ENCODE measurements around the gene ING5.

GRCh38 chr2:241753493-241753892 lies 51.7 kb downstream of the ING5 start:
- TF ChIP-seq CTCF (IDR thresholded peaks at IDR 0.05) (no peak), POLR2AphosphoS5 (IDR thresholded peaks at IDR 0.05; ENCODE audit: low read depth, low read length) (no peak), TCF7L2 (IDR thresholded peaks at IDR 0.05; ENCODE audit: low read depth, low read length) (no peak), SIN3A (IDR thresholded peaks at IDR 0.05; ENCODE audit: borderline replicate concordance, insufficient read depth, low read depth, low read length) (no peak)
- TF ChIP-seq, protein P1, sequence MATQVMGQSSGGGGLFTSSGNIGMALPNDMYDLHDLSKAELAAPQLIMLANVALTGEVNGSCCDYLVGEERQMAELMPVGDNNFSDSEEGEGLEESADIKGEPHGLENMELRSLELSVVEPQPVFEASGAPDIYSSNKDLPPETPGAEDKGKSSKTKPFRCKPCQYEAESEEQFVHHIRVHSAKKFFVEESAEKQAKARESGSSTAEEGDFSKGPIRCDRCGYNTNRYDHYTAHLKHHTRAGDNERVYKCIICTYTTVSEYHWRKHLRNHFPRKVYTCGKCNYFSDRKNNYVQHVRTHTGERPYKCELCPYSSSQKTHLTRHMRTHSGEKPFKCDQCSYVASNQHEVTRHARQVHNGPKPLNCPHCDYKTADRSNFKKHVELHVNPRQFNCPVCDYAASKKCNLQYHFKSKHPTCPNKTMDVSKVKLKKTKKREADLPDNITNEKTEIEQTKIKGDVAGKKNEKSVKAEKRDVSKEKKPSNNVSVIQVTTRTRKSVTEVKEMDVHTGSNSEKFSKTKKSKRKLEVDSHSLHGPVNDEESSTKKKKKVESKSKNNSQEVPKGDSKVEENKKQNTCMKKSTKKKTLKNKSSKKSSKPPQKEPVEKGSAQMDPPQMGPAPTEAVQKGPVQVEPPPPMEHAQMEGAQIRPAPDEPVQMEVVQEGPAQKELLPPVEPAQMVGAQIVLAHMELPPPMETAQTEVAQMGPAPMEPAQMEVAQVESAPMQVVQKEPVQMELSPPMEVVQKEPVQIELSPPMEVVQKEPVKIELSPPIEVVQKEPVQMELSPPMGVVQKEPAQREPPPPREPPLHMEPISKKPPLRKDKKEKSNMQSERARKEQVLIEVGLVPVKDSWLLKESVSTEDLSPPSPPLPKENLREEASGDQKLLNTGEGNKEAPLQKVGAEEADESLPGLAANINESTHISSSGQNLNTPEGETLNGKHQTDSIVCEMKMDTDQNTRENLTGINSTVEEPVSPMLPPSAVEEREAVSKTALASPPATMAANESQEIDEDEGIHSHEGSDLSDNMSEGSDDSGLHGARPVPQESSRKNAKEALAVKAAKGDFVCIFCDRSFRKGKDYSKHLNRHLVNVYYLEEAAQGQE (IDR thresholded peaks at IDR 0.05; ENCODE audit: insufficient read depth in 1 of 2, low read depth in 2 of 2, low read length in 1 of 2), result no peak

All from Panc1 (cell line).